HG03175 (cell line): Measurements from ENCODE around the gene SLC13A2.
"Not testable (repeated sequence)": the region's sequence is repeated elsewhere in the genome, so short reads cannot be mapped to it uniquely, and the experiment has no call there.

ENCODE experiments used
- ATAC-seq: cut with Tn5 transposase; IDR thresholded peaks from one replicate; pipeline ENCODE4 v1.9.1; 2021; ENCODE audit warnings: mild to moderate bottlenecking, moderate library complexity; ENCODE audit not compliant: unreplicated experiment

The SLC13A2 gene, protein sequence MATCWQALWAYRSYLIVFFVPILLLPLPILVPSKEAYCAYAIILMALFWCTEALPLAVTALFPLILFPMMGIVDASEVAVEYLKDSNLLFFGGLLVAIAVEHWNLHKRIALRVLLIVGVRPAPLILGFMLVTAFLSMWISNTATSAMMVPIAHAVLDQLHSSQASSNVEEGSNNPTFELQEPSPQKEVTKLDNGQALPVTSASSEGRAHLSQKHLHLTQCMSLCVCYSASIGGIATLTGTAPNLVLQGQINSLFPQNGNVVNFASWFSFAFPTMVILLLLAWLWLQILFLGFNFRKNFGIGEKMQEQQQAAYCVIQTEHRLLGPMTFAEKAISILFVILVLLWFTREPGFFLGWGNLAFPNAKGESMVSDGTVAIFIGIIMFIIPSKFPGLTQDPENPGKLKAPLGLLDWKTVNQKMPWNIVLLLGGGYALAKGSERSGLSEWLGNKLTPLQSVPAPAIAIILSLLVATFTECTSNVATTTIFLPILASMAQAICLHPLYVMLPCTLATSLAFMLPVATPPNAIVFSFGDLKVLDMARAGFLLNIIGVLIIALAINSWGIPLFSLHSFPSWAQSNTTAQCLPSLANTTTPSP

DNA sequence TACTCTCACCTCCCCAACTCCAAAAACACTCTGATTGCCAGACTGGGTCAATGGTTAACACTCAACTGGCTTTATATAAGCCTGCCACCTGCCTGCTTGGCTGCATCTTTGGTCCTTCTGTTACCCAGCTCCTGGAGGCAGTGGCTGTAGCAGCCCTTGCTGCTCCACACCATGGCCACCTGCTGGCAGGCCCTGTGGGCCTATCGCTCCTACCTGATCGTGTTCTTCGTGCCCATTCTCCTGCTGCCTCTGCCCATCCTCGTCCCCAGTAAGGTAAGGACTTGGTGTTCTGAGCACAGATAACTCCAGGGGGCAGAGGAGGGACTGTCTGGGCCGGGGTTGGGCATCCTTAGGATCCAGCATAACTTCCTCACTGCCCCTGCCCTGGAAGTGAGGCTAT, at the start of gene SLC13A2:
Gene SLC13A2 (plus strand): TSS at position 103 of the 400 bp plus-strand sequence. CDS start 69 bp downstream, at position 172.
- ATAC-seq, result no peak

DNA sequence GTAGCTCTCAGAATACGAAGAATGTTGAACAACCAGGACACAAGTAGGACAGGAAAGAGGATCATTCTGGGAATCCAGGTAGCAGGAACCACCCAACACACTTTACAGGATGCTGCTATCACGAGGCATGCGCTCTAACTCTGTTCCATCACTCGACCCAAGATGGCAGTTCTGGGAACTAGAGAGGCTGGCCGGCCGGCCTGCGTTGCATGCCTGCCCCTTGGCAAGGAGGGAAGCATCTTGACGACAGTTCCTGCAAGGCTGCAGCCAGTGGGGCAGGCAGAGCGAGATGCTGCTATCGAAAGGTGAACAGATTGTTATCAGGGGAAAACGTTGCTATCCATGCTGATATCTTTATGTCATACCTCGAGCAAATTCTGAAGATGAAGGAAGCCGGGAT, 48.2 kb upstream of the SLC13A2 start:
- no peak for ATAC-seq

DNA sequence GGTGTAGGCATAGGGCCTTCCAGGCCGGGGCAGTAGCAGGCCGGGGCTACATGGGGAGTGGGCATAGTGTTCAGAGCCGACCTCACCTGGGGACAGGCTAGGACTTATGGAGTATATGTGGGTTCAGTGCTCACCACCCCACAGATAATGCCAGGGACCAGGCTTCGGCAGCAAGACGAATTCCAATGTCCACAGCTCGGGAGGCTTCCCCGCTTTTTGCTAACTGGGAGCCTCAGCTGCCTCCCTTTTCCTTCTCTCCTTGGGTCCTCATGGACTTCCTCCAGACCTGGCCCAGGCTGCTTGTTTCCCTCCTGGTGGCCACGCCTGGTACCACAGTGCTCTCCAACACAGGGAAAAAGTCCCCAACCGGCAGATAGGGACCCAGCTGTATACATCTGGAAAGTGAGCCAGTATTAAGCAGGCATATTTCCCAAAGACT, 47.3 kb upstream of the SLC13A2 start:
- no peak for ATAC-seq

DNA sequence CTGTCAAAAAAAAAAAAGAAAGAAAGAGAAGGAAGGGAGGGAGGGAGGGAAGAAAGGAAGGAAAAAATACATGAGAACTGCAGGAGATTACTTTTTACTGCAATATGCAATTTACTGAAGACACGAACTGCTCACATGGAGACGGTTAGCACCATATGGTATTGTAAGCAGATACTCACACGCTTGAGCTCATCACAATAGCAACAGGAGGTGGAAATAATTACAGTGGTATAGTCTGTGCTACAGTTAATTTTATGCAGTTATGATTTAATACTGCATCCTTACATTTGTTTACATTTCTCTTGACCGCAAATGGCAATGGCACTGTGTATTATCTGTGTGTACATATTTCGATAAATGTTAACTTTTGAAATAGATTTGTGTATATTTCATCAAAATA, 46.1 kb upstream of the SLC13A2 start:
- no peak for ATAC-seq

DNA sequence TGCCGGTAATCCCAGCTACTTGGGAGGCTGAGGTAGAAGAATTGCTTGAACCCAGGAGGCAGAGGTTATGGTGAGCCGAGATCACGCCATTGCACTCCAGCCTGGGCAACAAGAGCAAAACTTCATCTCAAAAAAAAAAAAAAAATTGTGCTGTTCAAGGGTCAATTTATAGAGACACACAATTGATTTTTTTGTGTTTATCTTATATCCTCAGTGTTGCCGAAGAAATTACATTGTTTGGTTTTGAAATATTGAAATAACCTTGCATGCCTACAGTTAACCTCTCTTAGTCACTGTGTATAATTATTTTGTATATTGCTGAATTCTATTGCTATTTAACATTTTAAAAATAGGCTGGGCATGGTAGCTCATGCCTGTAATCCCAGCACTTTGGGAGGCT, 45.5 kb upstream of the SLC13A2 start:
- ATAC-seq, result not testable (repeated sequence)

DNA sequence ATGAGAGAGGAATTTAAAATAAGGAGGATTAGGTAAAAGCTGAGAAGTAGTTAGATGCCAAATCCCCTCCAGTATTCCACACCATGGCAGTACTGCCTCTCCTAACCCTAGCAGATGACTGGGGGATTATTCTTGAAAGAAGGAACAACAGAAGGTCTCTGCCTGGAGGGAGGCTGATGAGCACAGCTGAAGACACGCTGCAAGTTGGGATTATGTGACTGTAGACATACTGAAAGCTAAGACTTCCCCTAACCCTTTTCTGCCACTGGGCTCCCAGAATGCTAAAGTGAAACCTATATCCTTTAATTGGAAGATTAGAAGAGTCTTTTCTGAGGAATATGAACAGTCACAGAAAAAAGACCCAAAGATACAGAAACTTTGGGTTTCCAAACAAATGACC, 39.7 kb upstream of the SLC13A2 start:
- no peak for ATAC-seq

DNA sequence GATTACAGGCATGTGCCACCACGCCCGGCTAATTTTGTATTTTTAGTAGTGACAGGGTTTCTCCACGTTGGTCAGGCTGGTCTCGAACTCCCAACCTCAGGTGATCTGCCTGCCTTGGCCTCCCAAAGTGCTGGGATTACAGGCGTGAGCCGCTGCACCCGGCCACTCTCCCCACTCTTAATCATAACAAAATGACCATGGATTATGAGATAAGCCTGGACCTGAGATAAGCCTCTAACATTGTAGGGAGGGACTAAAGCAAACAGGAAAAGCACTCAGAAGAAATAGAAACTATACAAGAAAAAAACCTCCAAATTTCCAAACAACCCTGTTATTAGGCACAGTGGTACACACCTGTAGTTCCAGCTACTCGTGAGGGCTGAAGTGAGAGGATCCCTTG, 39.1 kb upstream of the SLC13A2 start:
- not testable (repeated sequence) for ATAC-seq

DNA sequence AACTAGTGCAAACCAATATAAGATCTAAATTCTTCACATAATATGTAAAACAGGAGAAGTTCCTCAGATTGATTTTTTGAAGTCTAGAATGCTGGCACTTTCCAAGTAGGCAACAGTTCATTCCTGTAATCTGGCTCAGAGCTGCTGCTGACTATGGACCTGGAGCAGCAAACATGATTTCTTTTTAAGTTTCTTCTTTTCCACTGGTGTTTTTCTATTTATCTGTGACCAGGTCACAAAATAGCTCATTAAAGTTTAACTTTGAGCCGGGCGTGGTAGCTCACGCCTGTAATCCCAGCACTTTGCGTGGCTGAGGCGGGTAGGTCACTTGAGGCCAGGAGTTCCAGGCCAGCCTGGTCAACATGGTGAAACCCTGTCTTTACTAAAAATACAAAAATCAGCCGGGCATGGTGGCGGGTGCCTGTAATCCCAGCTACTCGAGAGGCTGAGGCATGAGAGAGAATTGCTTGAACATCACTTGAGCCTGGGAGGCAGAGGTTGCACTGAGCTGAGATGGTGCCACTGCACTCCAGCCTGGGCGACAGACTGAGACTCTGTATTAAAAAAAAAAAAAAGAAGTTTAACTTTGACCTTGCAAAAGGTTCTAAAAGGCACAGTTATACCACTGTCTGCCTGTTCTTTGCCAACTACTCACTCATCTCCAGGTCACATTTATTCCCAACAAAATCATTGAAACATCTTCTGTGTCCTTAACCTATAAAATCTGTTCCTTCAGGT, 29.4 kb upstream of the SLC13A2 start:
- no peak for ATAC-seq

DNA sequence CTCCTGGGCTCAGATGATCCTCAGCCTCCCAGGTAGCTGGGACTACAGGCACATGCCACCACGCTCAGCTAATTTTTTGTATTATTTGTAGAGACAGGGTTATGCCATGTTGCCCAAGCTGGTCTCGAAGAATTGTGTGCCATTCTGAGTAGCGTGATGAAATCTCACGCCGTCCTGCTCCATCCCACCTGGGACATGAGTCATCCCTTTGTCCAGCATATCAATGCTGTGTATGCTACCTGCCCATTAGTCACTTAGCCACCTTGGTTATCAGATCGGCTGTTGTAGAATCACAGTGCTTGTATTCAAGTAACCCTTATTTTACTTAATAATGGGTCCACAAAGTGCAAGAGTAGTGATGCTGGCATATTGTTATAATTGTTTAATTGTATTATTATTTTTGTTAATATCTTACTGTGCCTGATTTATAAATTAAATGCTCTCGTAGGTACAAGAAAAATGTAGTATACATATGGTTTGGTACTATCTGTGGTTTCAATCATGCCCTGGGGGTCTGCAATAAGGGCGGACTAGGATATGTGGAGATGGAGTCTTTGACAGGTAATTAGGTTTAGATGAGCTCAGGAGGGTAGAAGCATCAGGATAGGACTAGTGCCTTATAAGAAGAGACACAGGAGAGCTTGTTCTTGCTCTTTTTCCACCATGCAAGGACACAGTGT, 26.6 kb upstream of the SLC13A2 start:
- no peak for ATAC-seq

DNA sequence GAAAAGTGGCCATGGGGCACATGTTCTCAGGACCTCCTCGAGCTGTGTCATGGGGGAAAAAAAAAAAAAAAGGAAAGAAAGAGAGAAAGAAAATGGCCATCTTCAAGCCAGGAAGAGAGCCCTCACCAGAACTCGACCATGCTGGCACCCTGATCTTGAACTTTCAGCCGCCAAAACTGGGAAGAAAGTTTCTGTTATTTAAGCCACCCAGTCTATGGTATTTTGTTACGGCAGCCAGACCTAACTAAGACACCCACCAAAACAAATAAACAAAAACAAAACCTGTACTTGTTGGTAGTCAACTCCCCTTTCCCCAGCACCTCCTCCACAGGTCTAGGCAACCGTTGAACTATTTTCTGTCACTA, 26.1 kb upstream of the SLC13A2 start:
- ATAC-seq, result no peak

DNA sequence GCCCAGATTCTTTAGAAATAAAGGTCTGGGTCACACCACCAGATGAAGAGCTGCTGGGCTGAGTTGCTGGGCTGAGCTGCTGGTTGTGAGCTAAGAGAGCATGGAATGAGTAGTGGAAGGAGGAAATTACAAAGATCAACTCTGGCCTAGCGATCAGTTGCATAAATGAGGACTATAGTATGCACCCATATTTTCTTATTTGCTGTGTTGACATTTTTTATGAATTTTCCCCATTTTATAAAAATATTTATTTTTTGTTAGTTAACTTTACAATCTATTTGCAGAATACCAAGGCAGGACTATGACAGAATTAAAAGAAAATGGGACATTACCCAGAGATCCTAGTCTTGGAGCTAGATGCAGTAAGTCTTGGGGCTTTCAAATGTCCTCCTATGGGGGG, 23.6 kb upstream of the SLC13A2 start:
- ATAC-seq, result no peak

DNA sequence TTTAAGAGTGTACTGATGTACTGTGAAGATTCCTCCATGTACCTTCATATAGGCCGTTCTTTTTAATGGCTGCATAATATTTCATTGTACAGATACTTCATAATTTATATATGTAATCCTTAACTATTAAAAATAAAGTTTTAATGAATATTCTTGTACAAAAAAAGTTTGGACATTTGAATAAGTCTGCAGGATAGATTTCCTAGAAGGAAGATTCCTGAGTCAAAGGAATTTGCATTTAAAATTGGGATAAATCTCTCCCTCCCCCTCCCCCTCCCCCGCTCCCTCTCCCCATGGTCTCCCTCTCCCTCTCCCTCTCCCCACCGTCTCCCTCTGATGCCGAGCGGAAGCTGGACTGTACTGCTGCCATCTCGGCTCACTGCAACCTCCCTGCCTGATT, 15.6 kb upstream of the SLC13A2 start:
- no peak for ATAC-seq

DNA sequence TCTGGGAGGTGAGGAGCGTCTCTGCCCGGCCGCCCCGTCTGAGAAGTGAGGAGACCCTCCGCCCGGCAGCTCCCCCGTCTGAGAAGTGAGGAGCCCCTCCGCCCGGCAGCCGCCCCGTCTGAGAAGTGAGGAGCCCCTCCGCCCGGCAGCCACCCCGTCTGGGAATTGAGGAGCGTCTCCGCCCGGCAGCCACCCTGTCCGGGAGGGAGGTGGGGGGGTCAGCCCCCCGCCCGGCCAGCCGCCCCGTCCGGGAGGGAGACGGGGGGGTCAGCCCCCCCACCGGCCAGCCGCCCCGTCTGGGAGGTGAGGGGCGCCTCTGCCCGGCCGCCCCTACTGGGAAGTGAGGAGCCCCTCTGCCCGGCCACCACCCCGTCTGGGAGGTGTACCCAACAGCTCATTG, 14.6 kb upstream of the SLC13A2 start:
- ATAC-seq, result not testable (repeated sequence)

DNA sequence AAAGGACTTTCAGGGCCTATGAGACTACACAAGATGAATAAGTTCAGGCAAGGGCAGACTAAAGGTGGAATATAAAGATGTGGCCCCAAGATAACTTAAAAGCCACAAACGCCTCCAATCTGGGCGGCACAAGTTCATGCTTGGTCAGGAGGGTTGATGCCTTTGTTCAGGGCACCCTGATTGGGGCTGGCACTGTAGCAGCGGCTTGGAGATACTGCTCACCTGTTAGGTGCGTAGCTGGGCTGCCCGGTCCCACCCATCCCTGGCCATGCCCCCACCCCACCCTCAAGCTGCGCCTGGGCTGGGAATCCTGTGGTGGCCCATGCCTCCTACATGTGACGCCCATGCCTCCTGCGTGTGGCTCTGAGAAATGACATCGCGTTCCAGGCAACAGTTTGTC, 12.5 kb upstream of the SLC13A2 start:
- no peak for ATAC-seq

DNA sequence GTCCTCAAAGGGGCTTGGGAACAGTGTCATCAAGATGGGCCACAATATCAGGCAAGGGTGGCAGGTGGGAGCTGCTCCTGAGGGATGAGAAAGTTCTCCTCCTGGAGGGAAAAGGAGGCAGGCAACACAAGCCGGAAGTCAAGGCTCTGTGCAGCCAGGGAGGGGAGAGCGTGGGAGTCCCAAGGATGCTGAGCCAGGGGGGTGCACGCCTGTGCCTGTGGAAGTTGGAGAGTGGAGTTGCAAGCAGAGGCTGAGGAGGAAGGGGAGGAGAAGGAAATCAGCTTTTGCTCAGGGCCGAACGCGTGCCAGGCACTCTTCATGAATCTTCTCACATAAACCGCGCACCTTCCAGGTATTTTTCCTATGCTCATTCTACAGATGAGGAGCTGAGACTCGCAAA, 7.4 kb upstream of the SLC13A2 start:
- no peak for ATAC-seq

DNA sequence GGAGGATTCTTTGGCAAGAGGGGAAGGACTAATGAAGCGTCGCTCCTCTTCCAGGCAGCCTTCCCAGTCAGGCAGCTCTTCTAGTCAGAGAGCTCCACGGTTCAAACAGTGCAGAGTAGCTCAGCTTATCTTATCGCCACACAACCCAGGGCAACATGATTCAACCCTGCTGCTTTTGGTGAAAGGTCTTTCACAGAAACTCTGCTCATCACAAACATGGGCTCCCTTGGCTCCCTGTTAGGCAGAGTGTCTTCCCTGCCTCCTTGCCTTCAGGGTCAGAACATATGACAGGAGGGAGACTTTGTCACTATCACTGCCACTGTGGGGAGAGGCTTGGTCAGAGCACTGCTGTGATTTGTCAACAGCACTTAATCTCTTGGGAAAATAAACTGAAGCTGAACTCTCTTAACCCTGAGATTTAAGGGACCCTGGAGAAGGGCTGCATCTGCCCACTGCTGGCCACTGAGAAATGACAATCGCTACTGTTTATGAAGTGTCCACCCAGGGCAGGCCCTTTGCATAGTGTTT, 6.9 kb upstream of the SLC13A2 start:
- no peak for ATAC-seq

DNA sequence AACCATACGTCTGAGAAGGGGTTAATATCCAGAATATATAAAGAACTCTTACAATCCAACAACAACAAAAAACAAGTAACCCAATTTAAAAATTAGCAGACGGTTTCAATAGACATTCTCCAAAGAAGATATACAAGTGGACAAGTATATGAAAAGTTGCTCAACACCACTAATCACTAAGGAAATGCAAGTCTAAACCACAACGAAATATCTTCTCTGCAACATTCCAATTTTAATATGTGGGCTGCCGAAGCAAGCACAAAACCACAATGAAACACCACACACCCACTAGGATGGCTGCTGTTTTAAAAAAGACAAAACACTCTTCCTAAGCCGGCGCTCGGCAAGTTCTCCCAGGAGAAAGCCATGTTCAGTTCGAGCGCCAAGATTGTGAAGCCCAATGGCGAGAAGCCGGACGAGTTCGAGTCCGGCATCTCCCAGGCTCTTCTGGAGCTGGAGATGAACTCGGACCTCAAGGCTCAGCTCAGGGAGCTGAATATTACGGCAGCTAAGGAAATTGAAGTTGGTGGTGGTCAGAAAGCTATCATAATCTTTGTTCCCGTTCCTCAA, 5.9 kb upstream of the SLC13A2 start:
- no peak for ATAC-seq

DNA sequence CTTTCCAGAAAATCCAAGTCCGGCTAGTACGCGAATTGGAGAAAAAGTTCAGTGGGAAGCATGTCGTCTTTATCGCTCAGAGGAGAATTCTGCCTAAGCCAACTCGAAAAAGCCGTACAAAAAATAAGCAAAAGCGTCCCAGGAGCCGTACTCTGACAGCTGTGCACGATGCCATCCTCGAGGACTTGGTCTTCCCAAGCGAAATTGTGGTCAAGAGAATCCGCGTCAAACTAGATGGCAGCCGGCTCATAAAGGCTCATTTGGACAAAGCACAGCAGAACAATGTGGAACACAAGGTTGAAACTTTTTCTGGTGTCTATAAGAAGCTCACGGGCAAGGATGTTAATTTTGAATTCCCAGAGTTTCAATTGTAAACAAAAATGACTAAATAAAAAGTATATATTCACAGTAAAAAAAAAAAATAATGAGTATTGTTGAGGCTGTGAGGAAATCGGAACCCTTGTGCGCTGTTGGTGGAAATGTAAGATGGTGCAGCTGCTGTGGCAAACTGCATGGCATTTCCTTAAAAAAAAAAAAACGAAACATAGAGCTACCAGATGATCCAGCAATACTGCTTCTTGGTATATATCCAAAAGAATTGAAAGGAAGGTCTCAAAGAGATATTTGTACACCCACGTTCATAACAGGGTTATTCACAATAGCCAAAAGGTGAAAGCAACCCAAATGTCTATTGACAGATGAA, 5.3 kb upstream of the SLC13A2 start:
- not testable (repeated sequence) for ATAC-seq

DNA sequence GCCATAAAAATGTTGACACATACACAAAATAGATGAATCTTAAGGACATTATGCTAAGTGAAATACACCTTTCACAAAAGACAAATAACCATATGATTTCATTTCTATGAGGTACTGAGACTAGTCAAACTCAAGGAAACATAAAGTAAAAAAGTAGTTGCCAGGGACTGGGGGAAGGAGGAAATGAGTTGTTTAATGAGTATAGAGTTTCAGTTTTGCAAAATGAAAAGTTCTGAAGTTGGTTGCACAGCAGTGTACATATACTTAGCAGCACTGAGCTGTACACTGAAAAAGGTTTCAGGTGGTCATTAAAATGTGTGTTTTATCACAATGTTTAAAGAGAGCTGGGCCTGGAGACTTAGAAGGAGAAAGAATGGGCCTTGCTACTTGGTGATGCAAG, 4.7 kb upstream of the SLC13A2 start:
- ATAC-seq, result peak; percentile 65

DNA sequence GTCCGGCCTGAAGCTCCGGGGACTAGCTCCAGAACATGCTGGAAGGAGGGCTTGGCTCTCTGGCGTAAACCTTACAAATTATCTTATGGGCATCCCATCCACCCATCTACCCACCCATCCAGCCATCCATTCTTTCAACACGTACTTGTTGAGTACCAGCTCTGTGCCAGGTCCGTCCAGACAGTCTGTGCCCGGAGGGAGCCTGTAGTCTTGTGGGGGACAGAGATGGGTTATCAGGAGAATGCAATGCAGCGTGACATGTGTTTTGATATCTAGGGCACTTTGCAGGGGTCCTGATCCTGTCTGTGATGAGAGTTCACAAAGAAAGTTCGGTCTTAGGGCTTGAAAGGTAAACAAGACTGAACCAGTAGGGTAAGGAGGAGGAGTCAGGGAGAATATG, 4.1 kb upstream of the SLC13A2 start:
- no peak for ATAC-seq
